Astrocyte of the hippocampus (primary cell): Measurements from ENCODE around the gene KLC3.

ENCODE experiments used
- DNase-seq: peaks from one replicate; pipeline ENCODE4 v3.0.0; 2011; ENCODE audit warnings: low read depth, low spot score

KLC3 gene

DNA sequence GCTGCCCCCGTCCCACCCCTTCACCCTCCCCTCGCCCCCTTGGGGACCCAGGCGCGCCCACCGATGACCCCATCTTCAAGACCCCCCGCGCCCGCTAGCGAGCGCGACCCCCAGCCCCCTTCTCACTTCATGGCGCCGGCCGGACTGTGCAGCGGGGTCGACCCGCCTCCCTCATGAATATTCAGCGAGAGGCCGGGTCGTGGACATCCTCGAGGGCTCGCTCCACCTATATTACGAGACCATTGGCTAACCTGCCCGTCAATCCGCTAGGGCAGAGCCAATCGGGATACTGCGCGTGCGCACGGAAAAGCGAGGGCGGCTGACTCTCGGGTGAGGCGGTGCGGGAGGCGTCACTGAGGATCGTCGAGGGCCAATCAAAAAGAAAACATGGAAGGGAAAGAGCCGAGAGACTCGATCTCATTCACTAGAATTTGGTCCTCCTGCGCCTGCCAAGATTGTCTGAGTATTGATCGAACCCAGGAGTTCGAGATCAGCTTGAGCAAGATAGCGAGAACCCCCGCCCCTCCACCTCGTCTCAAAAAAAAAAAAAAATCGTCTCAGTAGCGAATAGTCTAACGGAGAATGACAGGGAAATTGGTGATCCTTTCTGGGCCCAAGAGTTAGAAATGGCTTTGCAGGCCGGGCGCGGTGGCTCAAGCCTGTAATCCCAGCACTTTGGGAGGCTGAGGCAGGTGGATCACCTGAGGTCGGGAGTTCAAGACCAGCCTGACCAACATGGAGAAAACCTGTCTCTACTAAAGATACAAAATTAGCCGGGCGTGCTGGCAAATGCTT is 30.1 kb downstream of the KLC3 start, which contains the start of gene ERCC2:
TSS of gene ERCC2 (minus strand) at position 164 of the 795 bp plus-strand sequence. CDS start at position 131, 33 bp downstream.
- DNase-seq = peak; percentile 100

DNA sequence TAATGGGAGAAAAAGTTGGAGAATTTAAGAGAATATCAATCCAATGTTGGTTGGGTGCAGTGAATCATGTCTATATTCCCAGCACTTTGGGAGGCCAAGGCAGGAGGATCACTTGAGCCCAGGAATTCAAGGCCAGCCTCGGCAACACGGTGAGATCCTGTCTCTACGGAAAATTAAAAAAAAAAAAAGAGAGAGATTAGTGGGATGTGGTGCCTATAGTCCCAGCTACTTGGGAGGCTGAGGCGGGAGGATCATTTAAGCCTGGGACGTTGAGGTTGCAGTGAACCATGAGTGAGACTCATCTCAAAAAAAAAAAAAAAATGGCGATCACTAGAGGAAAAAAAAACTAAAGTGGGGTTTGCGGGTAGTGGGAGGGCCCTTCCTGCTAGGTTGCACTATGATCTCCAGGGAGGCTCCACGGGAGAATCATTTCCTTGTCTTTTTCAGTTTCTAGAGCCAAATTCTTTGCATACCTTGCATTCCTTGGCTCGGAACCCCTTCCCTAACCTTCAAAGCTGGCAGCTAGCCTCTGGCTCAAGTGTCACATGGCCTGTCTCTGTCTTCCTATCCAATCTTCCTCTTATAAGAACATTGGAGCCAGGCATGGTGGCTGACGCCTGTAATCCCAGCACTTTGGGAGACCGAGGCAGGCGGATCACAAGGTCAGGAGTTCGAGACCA is 35.6 kb downstream of the KLC3 start:
- DNase-seq = peak; percentile 93

DNA sequence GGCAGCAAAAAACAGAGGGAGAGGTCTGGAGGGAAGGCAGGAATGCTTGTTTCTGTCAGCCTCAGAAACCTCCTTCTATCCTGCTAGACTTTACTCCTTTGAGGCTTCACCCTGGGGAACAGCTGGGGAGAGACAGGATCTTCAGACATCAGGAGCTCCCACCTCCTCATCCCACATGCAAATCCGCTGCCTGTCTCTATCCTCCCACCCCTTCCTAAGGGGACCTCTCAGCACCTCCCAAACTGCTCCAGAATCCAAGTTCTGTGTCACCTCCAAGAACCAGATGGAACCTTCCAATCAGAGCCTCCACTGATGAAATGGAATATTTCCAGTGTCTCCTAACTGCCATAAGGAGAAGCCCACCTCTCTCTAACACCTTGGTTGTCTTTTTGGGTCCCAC is 39.6 kb downstream of the KLC3 start:
- no peak for DNase-seq

DNA sequence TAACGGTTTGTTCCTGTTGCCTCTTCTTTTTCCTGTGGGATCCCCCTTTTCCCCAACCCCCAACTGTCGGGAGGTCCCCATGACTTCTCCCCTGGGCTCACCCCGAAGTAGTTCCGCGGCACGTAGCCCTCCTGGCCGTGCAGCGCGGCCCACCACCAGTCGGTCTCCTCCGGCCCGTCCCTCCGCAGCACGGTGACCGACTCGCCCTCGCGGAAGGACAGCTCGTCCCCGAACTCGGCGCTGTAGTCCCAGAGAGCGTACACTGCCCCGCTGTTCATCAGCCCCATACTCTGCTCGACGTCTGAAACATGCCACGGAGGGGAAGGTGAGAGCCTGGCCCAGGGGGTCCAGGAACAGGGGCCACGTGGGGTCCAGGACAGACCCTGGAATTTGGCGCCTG is 41.9 kb downstream of the KLC3 start:
- no peak for DNase-seq

DNA sequence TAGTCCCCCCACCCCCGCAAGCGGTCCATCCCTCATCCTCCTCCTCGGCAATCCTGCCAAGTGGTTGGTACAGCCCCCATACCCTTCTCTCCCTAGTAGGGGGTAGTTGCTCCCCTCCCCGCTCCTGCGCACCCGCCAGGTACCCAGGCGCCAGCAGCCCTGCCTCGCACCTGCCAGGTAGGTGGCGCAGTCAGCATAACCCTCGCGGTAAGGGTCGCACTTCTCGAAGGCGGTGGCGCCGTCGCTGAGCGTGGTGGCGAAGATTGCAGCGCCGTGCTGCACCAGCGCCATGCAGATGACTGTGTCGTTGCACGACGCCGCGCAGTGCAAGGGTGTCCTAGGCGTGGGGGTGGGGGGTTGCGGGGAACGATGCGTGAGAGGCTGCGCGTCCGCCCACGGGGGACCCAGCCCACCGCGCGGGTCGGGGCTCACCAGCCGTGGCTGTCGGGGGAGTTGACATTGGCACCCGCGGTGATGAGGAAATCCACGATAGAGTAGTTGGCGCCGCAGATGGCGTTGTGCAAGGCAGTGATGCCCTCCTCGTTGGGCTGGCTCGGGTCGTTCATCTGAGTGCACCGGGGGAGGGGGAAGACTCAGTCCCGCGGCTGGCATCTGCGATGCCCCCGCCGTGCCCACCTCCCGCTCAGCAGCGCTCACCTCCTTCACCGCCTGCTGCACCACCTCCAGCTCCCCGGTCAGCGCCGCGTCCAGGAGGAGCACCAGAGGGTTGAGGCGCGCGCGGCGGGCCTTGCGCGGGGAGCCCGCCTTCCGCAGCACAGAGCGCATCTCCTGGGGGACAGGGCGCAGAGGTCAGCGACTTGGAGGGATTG is 45.1 kb downstream of the KLC3 start:
- no peak for DNase-seq

DNA sequence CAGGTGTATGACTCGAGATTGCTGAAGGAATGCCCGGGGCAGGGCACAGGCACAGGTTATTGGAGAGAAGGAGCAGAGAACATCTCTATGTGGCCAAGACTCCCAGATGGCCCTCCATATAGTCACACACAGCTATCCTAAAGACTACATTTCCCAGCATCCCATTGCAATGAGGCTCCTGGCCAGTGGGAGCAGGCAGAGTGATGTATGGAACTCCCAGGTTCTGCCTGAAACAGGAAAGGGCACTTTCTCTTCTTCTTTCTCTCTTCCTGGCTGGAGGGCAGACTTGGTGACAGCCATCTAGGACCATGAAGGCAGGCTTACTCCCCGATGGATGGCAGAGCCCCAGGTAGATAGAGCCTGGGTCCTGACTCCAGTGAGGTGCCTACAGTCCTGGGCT is 50.8 kb downstream of the KLC3 start:
- no peak for DNase-seq

DNA sequence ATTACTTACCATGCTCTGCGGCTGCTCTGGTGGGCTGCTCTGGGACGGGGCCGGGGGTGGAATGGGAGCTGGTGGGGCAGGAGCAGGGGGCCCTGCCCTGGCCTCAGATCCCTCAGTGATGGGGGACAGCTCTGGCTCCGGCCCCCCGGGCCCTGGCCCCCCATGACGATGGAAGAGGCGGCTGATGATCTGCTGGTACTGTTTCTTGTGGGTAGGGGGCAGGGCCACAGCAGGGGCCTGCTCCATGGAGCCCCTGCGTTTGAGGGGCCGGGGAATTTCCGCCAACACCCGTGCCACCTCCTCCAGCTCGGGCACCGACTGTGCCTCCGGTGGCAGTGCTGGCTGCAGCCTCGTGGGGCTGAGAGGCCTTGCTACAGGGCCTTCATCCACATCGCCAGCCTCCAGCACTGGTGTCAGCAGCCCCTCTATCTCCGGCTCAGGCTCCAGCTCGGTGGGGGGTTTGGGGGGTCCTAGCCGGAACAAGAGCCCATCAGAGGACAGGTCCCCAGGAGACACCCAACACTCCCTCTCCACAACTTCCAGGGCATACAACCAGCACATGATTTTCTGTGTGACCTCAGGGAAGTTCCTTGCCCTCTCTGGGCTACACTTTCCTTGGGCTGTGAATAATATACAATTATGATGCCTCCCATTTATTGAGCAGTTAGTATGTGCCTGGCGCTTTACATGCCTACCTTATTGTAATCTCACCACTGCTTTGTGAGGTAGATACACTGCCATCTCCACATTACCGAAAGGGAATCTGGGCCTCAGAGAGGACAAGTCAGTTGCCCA is 51.5 kb downstream of the KLC3 start:
- DNase-seq = no peak

DNA sequence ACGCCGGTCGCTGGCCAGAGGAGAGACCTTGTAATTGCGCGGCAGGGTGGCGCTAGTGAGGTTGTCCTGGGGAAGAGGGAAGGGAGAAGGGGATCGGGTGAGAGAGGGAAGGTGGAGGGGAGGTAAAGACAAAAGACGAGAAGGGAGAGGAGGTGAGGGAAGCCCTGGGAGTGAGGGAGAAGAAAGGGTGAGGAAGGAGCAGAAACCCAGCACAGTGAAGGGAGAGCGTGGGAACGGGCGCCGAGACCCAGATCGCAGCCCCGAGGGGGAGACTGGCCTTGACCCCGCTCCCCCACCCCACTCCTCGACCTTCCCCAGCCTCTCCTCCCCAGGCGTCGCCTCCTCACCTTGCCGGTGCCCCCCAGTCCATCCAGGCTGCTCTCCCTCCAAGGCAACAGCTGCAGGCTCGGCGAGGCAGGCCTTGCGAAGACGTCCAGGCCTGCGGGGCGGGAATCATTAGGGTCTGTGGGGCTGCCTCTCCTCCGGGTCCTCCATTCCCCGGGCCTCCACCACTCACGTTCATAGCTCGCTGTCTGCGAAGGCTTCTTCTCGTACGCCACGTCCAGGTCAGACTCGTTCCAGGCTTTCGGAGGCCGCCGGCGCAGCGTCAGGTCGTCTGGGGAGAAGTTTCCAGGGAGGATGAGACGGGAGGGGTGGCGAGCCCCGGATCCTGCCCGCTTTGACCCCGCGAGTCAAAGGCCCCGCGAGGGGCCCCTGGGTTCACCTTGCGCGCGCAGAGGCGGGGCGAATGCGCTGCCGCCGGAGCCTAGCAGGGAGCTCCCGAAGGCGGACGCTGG is 55.5 kb downstream of the KLC3 start:
- DNase-seq = no peak

DNA sequence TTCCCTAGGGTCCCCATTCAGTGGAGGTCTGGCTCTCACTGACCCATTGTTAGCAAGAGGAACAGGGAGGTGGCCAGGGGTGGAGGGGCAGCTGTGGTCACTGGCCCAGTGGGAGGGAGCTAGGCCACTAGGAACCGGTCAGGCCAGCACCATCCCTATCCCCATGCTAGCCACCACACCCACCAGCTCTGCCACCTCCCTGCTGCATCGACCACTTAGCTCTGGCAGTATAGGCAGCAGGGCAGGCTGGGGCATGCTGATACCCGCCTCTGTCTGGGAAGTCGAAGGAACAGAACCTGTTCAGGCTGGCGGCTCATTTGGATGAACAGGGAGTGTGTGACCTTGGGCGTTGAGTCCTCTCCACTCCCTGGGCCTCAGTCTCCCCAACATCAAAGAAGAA is 59.6 kb downstream of the KLC3 start:
- DNase-seq = no peak
